MG63 (cell line): ENCODE measurements around the gene RPSA. TPM values are rescaled to one million over a fixed set of nuclear protein-coding genes. Genes with fewer than 3 reads are reported as not detected.
"Not testable (repeated sequence)": the region's sequence is repeated elsewhere in the genome, so short reads cannot be mapped to it uniquely, and the experiment has no call there.

Experiments used
- DNase-seq: peaks from one replicate; pipeline ENCODE4 v3.0.0-alpha.2; 2020
- H3K27me3 ChIP-seq: fragments of 250-450 bp; sonication (Bioruptor Pico); 2 replicates; pipeline ENCODE4 v1.5.1; 2020; ENCODE audit warnings: mild to moderate bottlenecking, moderate library complexity
- H3K36me3 ChIP-seq: fragments of 250-450 bp; sonication (Bioruptor Pico); 2 replicates; pipeline ENCODE4 v1.5.1; 2020; ENCODE audit warnings: mild to moderate bottlenecking, moderate library complexity
- H3K4me3 ChIP-seq: fragments of 250-450 bp; sonication (Bioruptor Pico); 2 replicates; pipeline ENCODE4 v1.5.1; 2020; ENCODE audit warnings: mild to moderate bottlenecking, moderate library complexity
- H3K9me3 ChIP-seq: fragments of 250-450 bp; sonication (Bioruptor Pico); 2 replicates; pipeline ENCODE4 v1.5.1; 2020; ENCODE audit warnings: mild to moderate bottlenecking, moderate library complexity
- total RNA-seq: library from RNA; depleted of rRNA; stranded (reverse); fragments of >200 nt; shearing (Covaris generic); gene quantifications from 2 replicates; pipeline ENCODE4 v1.2.3, GENCODE V29; 2014; ENCODE audit warnings: low replicate concordance; rRNA removed

The RPSA gene
- 1,752 and 2,233 TPM in 2 replicates for total RNA-seq

GRCh38 chr3:39406368-39407258 is at the start of gene RPSA:
Gene RPSA, plus strand, starts transcription at chr3:39406720. Its CDS starts 934 bp downstream, at chr3:39407654.
- Histone ChIP-seq H3K9me3 (no peaks in the 10 kb centered on the region), H3K36me3 (peaks cover 48% of the 10 kb centered on the region), H3K4me3 (peak within 1 kb of the TSS; percentile 95), H3K27me3 (no peaks in the 10 kb centered on the region)
- DNase-seq: peak; percentile 94

- H3K27me3 ChIP-seq: no peaks in the 10 kb centered on the region
- H3K4me3 ChIP-seq: no peak overlapping the region
- H3K9me3 ChIP-seq: no peaks in the 10 kb centered on the region
- H3K36me3 ChIP-seq: no peaks in the 10 kb centered on the region
- no peak for DNase-seq
Measured at GRCh38 chr3:39358333-39358732, 48.2 kb upstream of the RPSA start.

- DNase-seq: no peak
- no peaks in the 10 kb centered on the region for H3K9me3 ChIP-seq
- no peaks in the 10 kb centered on the region for H3K36me3 ChIP-seq
- no peaks in the 10 kb centered on the region for H3K27me3 ChIP-seq
- H3K4me3 ChIP-seq: no peak overlapping the region
Measured at GRCh38 chr3:39361252-39361927, 45.1 kb upstream of the RPSA start.

- no peaks in the 10 kb centered on the region for H3K36me3 ChIP-seq
- no peak for DNase-seq
- H3K9me3 ChIP-seq: no peaks in the 10 kb centered on the region
- H3K27me3 ChIP-seq: no peaks in the 10 kb centered on the region
- no peak overlapping the region for H3K4me3 ChIP-seq
Measured at GRCh38 chr3:39362192-39362591, 44.3 kb upstream of the RPSA start.

GRCh38 chr3:39362812-39363211 is 43.7 kb upstream of the RPSA start:
- H3K9me3 ChIP-seq: no peaks in the 10 kb centered on the region
- no peaks in the 10 kb centered on the region for H3K36me3 ChIP-seq
- H3K27me3 ChIP-seq: no peaks in the 10 kb centered on the region
- H3K4me3 ChIP-seq: no peak overlapping the region
- no peak for DNase-seq

GRCh38 chr3:39370450-39370849 is 36.1 kb upstream of the RPSA start:
- H3K36me3 ChIP-seq, H3K4me3 ChIP-seq, H3K9me3 ChIP-seq, DNase-seq, H3K27me3 ChIP-seq: not testable (repeated sequence)

- Histone ChIP-seq H3K27me3 (no peaks in the 10 kb centered on the region), H3K9me3 (no peaks in the 10 kb centered on the region), H3K36me3 (no peaks in the 10 kb centered on the region), H3K4me3 (no peak overlapping the region)
- no peak for DNase-seq
Measured at GRCh38 chr3:39372833-39373232, 33.7 kb upstream of the RPSA start.

GRCh38 chr3:39376959-39377634 is 29.4 kb upstream of the RPSA start:
- Histone ChIP-seq H3K27me3 (no peaks in the 10 kb centered on the region), H3K9me3 (no peaks in the 10 kb centered on the region), H3K4me3 (no peak overlapping the region), H3K36me3 (no peaks in the 10 kb centered on the region)
- DNase-seq: no peak

- no peaks in the 10 kb centered on the region for H3K36me3 ChIP-seq
- no peak overlapping the region for H3K4me3 ChIP-seq
- DNase-seq: peak; percentile 2
- H3K9me3 ChIP-seq: no peaks in the 10 kb centered on the region
- H3K27me3 ChIP-seq: no peaks in the 10 kb centered on the region
Measured at GRCh38 chr3:39378088-39378487, 28.4 kb upstream of the RPSA start.

- no peaks in the 10 kb centered on the region for H3K36me3 ChIP-seq
- H3K27me3 ChIP-seq: no peaks in the 10 kb centered on the region
- DNase-seq: no peak
- no peaks in the 10 kb centered on the region for H3K9me3 ChIP-seq
- no peak overlapping the region for H3K4me3 ChIP-seq
Measured at GRCh38 chr3:39378957-39379777, 27.4 kb upstream of the RPSA start.

- no peak overlapping the region for H3K4me3 ChIP-seq
- H3K36me3 ChIP-seq: no peaks in the 10 kb centered on the region
- H3K9me3 ChIP-seq: no peaks in the 10 kb centered on the region
- no peaks in the 10 kb centered on the region for H3K27me3 ChIP-seq
- DNase-seq: no peak
Measured at GRCh38 chr3:39379778-39380155, 26.8 kb upstream of the RPSA start.

GRCh38 chr3:39381432-39381831 is 25.1 kb upstream of the RPSA start:
- H3K27me3 ChIP-seq: no peaks in the 10 kb centered on the region
- H3K4me3 ChIP-seq: no peak overlapping the region
- no peak for DNase-seq
- no peaks in the 10 kb centered on the region for H3K9me3 ChIP-seq
- no peaks in the 10 kb centered on the region for H3K36me3 ChIP-seq

GRCh38 chr3:39383045-39383880 is 23.3 kb upstream of the RPSA start, which contains the start of gene SLC25A38:
Gene SLC25A38, plus strand, starts transcription at chr3:39383370. Its CDS starts 355 bp downstream, at chr3:39383725.
- Histone ChIP-seq H3K9me3 (no peaks in the 10 kb centered on the region), H3K27me3 (no peaks in the 10 kb centered on the region), H3K36me3 (no peaks in the 10 kb centered on the region), H3K4me3 (peak within 1 kb of the TSS; percentile 73)
- DNase-seq: peak; percentile 75

- H3K9me3 ChIP-seq: no peaks in the 10 kb centered on the region
- H3K27me3 ChIP-seq: no peaks in the 10 kb centered on the region
- DNase-seq: peak; percentile 93
- H3K36me3 ChIP-seq: no peaks in the 10 kb centered on the region
- peak overlapping the region; percentile 73 for H3K4me3 ChIP-seq
Measured at GRCh38 chr3:39383881-39384664, 22.4 kb upstream of the RPSA start.

- no peaks in the 10 kb centered on the region for H3K27me3 ChIP-seq
- H3K9me3 ChIP-seq: no peaks in the 10 kb centered on the region
- DNase-seq: no peak
- peaks cover 5% of the 10 kb centered on the region for H3K36me3 ChIP-seq
- peak overlapping the region; percentile 73 for H3K4me3 ChIP-seq
Measured at GRCh38 chr3:39384665-39385000, 21.9 kb upstream of the RPSA start.
